HepG2 (cell line): ENCODE measurements around the gene RBMS2. TPM values are rescaled to one million over a fixed set of nuclear protein-coding genes. Genes with fewer than 3 reads are reported as not detected.
A peak's percentile ranks its signal among the peaks of the same experiment; 100 is the strongest.

Experiments
- CEBPZ ChIP-seq: IDR thresholded peaks from 2 replicates; pipeline ENCODE4 v1.6.1; 2012; ENCODE audit warnings: low read length, improper control_type of control experiment
- E2F2 ChIP-seq: sonication (generic); formaldehyde crosslinking; IDR thresholded peaks from 2 replicates; pipeline ENCODE4 v1.4.0; 2020; ENCODE audit warnings: missing genetic modification reagents, borderline replicate concordance
- MBD4 ChIP-seq: IDR thresholded peaks from 2 replicates; pipeline ENCODE4 v1.6.1; 2012; ENCODE audit warnings: low read length, inconsistent platforms, borderline replicate concordance
- MED8 ChIP-seq: sonication (generic); formaldehyde crosslinking; IDR thresholded peaks from 2 replicates; pipeline ENCODE4 v1.8.1; 2023; ENCODE audit warnings: mild to moderate bottlenecking, missing genetic modification reagents; ENCODE audit not compliant: insufficient replicate concordance
- POLR2A ChIP-seq, 2 experiments: IDR thresholded peaks; 2 replicates each; pipeline ENCODE4 v1.6.1; 2011; ENCODE audit warnings: low read depth in 2 of 2, low read length in 2 of 2, mild to moderate bottlenecking in 1 of 2, moderate library complexity in 1 of 2; ENCODE audit not compliant: insufficient read depth in 1 of 2
- RNF219 ChIP-seq: sonication (generic); formaldehyde crosslinking; IDR thresholded peaks from 2 replicates; pipeline ENCODE4 v1.5.0; 2020; ENCODE audit warnings: mild to moderate bottlenecking, missing genetic modification reagents
- SALL2 ChIP-seq: sonication (generic); formaldehyde crosslinking; IDR thresholded peaks from 2 replicates; pipeline ENCODE4 v1.8.1; 2023; ENCODE audit warnings: mild to moderate bottlenecking, missing genetic modification reagents, inconsistent platforms
- SKI ChIP-seq: fragments of 450-650 bp; IDR thresholded peaks from one replicate; pipeline ENCODE4 v1.6.1; 2018; ENCODE audit warnings: mild to moderate bottlenecking; ENCODE audit not compliant: partially characterized antibody
- polyA plus RNA-seq, 8 experiments: library from polyadenylated mRNA; depleted of rRNA in 3 of 8; stranded (reverse) in 7 of 8; unstranded in 1 of 8; fragments of >200 nt; fragmentation: Illumina TruSeq in 4 of 8; extraction: Trizol in 4 of 8; gene quantifications; 2 replicates each; pipeline versions ENCODE4 v1.2.1 to v1.2.3, GENCODE V29; 2011 to 2016; ENCODE audit warnings: low read depth in 4 of 8, missing spikeins in 1 of 8, mixed read lengths in 1 of 8; ENCODE audit not compliant: insufficient read depth in 1 of 8
- total RNA-seq, 5 experiments: library from RNA; depleted of rRNA; stranded (reverse); fragments of >200 nt; fragmentation: Illumina TruSeq; extraction: Trizol; gene quantifications; 2 replicates each; pipeline ENCODE4 v1.2.3, GENCODE V29; 2016; ENCODE audit warnings: low read depth in 1 of 5
- TF ChIP-seq, protein P1 (sequence below): sonication (generic); formaldehyde crosslinking; IDR thresholded peaks from 2 replicates; pipeline ENCODE4 v1.4.0; 2020; ENCODE audit warnings: missing genetic modification reagents, borderline replicate concordance
- TF ChIP-seq, protein P2 (sequence below): sonication (generic); formaldehyde crosslinking; IDR thresholded peaks from 2 replicates; pipeline ENCODE4 v1.8.1; 2023; ENCODE audit warnings: mild to moderate bottlenecking, missing genetic modification reagents
- TF ChIP-seq, protein P3 (sequence below): sonication (generic); formaldehyde crosslinking; IDR thresholded peaks from 2 replicates; pipeline ENCODE4 v1.4.0; 2020; ENCODE audit warnings: missing genetic modification reagents, mild to moderate bottlenecking, borderline replicate concordance
- TF ChIP-seq, protein P4 (sequence below): sonication (generic); formaldehyde crosslinking; IDR thresholded peaks from 2 replicates; pipeline ENCODE4 v1.5.0; 2020; ENCODE audit warnings: missing genetic modification reagents

Gene RBMS2
- total and polyA plus RNA-seq, 2 of the 13 experiments (the other 11 are each of a cell fraction or from before 2014, with no cell fraction given), result 0.53 to 7.4 TPM

DNA sequence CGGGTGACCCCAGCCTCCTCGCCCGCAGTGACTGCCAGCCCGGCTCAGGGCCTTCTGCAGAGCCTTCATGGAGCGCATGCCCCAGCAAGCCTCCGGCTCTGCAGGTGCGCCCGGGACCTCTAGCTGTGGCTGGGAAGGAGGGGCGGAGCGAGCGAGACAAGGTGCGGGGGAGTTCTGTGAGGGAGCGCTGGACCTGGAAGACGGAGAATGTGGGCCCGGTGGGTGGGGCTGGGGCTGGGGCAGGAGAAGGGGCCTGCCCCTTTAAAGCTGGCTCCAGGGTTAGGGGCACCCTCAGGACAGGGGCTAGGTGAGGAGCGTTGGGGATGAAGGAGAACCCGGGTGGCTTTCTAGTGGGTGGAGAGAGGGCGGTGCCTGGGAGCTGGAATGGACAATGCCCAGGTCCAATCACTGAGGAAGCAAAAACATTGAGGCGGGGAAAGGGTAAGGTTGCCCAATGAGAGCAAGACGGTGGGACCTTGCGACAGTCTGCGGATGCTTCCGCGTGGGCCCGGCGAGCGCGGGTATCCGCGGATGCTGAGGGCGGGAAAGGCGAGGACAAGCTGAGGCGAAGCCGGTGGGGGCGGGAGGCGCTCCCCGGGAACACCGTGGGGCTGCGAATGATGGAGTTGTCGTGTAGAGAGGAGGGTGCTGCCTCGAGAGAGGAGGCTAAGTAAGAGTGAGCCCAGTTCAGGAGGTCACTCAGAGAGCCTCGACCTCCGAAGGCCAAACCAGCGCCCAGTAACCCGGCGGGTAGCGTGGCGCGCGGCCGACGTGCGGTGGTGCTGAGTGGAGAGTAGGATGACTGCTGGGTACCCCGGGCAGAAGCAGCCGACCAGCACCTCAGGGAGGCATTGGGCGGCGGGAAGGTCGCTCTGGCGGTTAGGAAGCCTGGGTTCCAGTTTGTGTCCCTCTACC lies 33.3 kb upstream of the RBMS2 start, which contains the start of gene GLS2 (continued):
- TF ChIP-seq CEBPZ, result no peak
- no peak for TF ChIP-seq MBD4
- TF ChIP-seq, protein P1, sequence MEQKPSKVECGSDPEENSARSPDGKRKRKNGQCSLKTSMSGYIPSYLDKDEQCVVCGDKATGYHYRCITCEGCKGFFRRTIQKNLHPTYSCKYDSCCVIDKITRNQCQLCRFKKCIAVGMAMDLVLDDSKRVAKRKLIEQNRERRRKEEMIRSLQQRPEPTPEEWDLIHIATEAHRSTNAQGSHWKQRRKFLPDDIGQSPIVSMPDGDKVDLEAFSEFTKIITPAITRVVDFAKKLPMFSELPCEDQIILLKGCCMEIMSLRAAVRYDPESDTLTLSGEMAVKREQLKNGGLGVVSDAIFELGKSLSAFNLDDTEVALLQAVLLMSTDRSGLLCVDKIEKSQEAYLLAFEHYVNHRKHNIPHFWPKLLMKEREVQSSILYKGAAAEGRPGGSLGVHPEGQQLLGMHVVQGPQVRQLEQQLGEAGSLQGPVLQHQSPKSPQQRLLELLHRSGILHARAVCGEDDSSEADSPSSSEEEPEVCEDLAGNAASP (CRISPR knock-in tag), result no peak
- TF ChIP-seq, protein P2, sequence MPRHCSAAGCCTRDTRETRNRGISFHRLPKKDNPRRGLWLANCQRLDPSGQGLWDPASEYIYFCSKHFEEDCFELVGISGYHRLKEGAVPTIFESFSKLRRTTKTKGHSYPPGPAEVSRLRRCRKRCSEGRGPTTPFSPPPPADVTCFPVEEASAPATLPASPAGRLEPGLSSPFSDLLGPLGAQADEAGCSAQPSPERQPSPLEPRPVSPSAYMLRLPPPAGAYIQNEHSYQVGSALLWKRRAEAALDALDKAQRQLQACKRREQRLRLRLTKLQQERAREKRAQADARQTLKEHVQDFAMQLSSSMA, result peak; percentile 73; the same call in 1 of the 2 replicates
- TF ChIP-seq SKI, result no peak
- TF ChIP-seq MED8 (CRISPR knock-in tag), result peak; percentile 23
- TF ChIP-seq RNF219 (CRISPR knock-in tag), result no peak
- TF ChIP-seq, protein P3, sequence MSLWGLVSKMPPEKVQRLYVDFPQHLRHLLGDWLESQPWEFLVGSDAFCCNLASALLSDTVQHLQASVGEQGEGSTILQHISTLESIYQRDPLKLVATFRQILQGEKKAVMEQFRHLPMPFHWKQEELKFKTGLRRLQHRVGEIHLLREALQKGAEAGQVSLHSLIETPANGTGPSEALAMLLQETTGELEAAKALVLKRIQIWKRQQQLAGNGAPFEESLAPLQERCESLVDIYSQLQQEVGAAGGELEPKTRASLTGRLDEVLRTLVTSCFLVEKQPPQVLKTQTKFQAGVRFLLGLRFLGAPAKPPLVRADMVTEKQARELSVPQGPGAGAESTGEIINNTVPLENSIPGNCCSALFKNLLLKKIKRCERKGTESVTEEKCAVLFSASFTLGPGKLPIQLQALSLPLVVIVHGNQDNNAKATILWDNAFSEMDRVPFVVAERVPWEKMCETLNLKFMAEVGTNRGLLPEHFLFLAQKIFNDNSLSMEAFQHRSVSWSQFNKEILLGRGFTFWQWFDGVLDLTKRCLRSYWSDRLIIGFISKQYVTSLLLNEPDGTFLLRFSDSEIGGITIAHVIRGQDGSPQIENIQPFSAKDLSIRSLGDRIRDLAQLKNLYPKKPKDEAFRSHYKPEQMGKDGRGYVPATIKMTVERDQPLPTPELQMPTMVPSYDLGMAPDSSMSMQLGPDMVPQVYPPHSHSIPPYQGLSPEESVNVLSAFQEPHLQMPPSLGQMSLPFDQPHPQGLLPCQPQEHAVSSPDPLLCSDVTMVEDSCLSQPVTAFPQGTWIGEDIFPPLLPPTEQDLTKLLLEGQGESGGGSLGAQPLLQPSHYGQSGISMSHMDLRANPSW (CRISPR knock-in tag), result no peak
- TF ChIP-seq SALL2 (CRISPR knock-in tag), result peak; percentile 92; the same call in 1 of the 2 replicates
- TF ChIP-seq E2F2, result peak; percentile 54; the same call in 1 of the 2 replicates
- TF ChIP-seq, protein P4, sequence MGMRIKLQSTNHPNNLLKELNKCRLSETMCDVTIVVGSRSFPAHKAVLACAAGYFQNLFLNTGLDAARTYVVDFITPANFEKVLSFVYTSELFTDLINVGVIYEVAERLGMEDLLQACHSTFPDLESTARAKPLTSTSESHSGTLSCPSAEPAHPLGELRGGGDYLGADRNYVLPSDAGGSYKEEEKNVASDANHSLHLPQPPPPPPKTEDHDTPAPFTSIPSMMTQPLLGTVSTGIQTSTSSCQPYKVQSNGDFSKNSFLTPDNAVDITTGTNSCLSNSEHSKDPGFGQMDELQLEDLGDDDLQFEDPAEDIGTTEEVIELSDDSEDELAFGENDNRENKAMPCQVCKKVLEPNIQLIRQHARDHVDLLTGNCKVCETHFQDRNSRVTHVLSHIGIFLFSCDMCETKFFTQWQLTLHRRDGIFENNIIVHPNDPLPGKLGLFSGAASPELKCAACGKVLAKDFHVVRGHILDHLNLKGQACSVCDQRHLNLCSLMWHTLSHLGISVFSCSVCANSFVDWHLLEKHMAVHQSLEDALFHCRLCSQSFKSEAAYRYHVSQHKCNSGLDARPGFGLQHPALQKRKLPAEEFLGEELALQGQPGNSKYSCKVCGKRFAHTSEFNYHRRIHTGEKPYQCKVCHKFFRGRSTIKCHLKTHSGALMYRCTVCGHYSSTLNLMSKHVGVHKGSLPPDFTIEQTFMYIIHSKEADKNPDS (CRISPR knock-in tag), result peak; percentile 33; the same call in 1 of the 2 replicates
- peak in 1 of 2 experiments; percentile 66; a peak in 2 of 4 replicates for TF ChIP-seq POLR2A (IDR thresholded peaks at IDR 0.05; ENCODE audit: insufficient read depth in 1 of 2, low read depth in 2 of 2, low read length in 2 of 2)
